HTERT RPE-1 (cell line): ENCODE results near the gene PCNT.

Experiments used
- in situ Hi-C: fragments of 300-500 bp; cut with MboI; formaldehyde crosslinking; loops from 4 replicates; pipeline ENCODE4 v1.14.3; 2020; ENCODE audit warnings: low sequenced_read_pairs

Gene PCNT

DNA sequence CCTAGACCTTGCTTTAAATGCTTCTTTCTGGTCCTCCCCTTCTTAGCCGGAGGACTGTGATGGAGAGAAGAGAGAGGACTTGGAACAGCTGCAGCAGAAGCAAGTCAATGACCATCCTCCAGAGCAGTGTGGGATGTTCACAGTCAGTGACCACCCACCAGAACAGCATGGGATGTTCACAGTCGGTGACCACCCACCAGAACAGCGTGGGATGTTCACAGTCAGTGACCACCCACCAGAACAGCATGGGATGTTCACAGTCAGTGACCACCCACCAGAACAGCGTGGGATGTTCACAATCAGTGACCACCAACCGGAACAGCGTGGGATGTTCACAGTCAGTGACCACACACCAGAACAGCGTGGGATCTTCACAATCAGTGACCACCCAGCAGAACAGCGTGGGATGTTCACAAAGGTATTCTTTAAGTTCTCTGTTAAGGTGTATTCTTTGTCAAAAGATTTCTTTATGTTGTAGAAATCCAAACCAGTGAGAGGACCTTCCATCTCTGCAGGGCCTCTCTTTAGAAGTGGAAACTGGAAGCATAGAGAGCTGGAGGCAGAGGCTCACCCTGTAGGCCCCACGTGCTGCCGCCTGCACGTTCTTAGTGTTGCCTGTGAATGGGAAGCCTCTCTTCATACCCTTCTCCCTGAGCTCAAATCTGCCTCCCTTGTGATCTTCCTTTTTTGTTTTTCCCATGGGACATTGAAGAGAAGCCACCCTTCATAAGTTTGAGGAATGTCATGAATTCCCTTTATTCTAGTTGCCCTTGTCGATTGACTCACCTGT is 10.6 kb downstream of the PCNT start:
- in situ Hi-C loops, result no loop called here

DNA sequence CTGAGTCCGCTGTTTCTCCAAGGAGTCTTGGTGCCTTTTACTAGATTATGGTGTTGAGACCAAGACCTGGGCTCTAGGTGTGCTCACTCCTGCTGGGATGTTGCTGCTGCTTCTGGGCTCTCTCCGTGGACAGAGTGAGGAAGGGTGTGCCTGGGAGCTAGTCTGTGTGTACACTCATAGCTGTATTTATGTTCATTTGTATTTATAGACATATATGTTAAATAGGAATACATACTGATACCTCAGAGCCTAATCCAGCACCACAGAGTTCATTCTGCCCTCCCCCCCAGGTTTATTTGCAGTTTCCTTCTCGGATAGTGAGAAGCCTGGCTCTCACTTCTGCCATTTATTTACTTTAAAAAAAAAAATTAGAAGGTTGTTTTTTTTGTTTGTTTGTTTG is 12.6 kb downstream of the PCNT start:
- in situ Hi-C loops, result no loop called here

DNA sequence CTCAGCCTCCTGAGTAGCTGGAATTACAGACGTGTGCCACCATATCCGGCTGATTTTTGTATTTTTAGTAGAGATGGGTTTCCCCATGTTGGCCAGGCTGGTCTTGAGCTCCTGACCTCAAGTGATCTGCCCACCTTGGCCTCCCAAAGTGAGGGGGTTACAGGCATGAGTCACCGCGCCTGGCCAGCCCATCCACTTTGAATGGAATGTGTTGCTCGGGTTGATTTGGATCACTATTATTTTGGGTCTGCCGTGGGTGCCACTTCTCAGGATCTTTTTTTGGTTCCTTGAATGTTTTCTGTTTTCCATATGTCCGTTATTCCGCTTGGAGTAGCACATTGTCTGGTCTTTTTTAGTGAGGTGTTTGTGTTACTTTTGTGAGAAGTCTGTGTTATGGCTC is 17.0 kb downstream of the PCNT start:
- in situ Hi-C loops, result no loop called here

DNA sequence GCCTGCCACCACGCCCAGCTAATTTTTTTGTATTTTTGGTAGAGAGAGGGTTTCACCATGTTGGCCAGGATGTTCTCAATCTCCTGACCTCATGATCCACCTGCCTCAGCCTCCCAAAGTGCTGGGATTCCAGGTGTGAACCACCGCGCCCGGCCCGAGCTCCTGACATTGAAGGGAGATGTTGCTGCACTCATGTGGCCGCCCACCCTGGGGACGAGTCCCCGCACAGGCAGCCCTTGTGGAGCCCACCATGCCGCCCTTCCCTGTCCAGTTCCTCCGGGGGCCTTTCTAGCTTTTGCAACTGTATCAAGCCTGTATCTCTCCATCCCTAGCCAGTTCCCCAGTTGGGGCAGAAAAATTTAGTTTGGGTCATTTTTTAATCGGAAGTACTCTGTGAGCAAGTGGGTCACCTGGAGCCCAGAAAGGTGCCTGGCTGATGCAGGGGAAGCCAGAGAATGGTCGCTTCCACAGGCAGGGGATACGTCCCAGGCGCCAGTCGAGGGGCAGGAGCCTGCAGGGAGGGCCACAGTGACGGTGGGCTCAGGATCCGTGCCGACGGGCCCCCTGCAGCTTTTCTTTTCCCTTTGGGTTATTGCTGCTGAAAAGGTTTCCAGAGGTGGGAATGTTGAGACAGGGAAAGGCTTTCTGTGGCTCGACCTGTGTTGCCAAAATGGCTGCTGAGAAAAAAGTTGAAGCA is 20.4 kb downstream of the PCNT start:
- in situ Hi-C loops, result no loop called here

DNA sequence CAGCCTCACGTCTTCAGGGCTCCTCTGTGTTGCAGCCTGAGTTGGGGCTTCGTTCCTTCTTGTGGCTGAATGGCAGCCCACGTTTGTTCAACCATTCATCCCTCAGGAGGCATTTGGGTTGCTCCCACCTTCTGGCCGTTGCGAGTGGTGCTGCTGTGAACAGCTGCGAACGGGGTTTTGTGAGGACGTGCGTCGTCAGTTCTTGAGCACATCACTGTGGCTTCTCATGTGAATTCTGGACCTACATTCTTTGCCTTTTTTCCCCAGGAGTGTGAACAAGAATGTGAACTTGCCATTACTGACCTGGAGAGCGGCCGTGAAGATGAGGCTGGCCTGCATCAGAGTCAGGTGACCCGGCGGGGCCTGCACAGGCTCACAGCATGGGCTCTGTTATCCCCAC is 21.9 kb downstream of the PCNT start:
- in situ Hi-C loops, result no loop called here

DNA sequence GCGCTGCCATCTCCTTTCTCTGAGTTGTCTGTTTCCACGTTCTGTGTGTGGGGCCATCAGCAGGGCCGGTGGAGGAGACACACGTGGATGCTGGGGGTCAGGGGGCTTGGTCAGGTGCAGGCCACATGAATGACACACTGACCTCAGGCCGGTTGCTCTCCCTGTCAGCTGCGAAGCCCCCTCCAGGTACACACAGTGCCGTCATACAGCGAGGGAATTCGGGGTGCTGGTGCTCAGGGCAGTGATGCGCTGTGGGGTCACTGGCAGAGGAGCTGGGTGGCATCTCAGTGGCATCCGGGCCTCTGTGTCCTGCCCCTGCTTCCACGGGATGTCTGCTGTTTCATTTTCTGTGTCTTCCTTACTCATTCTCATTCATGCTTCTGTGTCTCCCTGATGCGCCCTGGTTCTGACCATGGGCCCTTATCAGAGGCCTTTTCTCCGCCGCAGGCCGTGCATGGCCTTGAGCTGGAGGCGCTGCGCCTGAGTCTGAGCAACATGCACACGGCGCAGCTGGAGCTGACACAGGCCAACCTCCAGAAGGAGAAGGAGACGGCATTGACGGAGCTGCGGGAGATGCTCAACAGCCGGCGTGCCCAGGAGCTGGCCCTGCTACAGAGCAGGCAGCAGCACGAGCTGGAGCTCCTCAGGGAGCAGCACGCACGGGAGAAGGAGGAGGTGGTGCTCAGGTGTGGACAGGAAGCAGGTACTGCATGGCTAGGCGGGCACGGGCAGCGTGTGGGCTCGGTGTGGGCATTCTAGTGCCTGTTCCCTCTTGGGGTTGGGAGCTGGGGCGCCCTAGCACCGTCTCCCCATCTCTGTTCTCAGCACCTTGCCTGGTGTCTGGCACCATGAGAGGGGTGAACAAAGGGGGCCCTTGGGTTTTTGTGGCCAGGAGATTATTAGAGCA is 22.6 kb downstream of the PCNT start:
- in situ Hi-C loops, result no loop called here

DNA sequence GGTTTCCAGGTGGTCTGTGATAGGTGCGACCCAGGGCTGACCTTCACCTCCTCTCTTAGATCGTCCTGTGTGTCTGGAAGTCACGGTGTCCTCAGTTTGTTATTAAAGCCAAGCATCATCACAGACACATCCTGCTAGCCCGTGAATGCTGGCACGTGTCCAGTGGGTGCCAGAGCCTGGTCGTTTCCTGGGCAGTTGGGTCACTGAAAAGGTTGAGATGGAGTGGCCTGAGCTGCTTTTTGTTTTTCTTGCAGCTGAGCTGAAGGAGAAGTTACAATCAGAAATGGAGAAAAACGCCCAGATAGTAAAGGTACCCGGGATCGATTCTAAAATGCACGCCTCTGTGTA is 23.2 kb downstream of the PCNT start:
- in situ Hi-C loops, result no loop called here

DNA sequence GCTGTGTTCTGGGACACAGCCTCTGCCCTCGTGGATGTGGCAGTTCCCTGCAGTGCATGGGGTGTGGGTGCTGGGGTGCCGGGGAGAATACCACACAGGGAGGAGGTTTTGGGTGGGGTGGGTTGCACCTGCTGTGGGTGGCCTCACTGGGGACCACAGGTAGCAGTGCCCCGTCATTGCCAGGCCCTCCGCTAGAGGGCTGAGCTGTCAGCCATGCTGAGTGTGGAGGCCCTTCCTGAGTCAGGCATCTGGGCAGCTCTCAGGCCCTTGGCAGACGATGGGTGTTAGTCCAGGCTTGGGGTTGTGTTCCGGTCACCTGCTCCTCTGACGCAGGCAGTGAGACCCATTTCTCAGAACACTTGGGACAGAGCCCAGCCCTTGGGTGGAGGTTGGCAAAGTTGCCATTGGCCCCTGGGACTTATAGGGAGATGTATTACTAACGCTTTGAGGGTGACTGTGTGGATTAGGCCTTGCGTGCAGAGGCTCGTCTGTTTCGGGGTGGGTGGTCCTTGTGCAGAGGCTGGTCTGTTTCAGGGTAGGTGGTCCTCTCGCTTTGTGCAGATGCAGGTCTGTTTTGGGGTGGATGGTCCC is 23.9 kb downstream of the PCNT start:
- in situ Hi-C loops, result no loop called here

DNA sequence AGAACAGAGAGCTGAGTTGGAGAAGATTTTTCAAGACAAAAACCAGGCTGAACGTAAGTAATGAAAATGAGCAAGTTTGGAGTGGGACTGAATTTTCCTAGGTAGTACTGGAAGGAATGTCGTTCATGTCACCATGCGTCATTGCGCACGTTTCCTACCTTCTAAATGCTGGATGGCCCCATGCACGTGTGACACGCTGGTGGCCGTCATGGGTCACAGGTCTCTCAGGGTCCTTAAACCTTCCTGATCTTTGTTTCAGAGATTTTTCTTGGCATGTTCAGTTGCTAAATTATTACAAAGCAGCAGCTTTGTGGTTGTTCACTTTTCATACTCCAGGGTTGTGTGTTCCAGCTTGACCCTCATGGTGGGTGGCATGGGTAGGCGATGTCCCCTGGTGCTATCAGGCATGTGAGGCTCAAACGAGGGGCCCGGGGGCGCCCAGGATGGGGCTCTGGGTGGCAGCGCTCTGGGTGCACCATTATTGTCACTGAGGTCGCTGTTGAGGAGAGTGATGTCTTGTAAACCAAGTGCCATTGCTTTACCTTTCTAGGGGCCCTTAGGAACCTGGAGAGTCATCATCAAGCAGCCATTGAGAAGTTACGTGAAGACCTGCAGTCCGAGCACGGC is 25.3 kb downstream of the PCNT start:
- in situ Hi-C loops, result no loop called here

DNA sequence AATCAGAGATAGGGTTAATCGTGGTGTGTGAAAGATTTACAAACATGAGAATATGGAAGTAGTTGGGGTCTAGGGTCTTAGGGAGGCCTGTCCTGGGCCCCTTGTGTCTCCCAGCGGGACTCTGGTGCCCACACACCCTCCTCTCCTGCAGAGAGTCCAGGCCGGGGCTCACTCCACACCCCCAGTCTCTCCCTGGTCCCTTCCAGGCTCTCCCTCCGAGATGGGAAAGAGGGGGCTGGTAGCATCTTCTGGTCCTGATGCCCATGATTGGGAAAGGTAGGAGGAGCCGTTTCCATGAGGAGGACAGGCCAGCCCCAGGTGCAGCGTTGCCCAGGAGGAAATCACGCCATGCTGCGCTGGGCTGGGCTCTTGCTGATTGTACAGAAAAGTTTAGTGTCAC is 26.6 kb downstream of the PCNT start:
- in situ Hi-C loops, result no loop called here

DNA sequence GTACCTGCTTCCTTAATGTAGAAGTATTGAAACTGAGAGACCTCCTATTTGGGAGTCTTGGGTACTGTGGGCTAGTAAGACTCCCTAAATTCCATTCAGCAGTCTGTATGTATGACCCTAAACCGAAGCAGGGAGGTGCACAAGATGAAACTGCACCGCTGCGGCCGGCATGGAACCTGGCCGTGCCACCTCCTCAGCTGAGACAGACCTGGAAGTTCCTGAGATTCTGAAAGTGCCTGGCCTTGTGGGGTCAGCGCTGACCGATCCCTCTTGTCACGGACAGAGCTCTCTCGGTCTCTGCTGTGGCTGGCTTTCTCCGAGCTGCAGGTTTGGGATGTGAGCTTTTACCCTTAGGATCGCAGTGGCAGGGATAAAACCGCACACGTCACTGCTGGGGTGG is 27.0 kb downstream of the PCNT start:
- in situ Hi-C loops, result no loop called here

DNA sequence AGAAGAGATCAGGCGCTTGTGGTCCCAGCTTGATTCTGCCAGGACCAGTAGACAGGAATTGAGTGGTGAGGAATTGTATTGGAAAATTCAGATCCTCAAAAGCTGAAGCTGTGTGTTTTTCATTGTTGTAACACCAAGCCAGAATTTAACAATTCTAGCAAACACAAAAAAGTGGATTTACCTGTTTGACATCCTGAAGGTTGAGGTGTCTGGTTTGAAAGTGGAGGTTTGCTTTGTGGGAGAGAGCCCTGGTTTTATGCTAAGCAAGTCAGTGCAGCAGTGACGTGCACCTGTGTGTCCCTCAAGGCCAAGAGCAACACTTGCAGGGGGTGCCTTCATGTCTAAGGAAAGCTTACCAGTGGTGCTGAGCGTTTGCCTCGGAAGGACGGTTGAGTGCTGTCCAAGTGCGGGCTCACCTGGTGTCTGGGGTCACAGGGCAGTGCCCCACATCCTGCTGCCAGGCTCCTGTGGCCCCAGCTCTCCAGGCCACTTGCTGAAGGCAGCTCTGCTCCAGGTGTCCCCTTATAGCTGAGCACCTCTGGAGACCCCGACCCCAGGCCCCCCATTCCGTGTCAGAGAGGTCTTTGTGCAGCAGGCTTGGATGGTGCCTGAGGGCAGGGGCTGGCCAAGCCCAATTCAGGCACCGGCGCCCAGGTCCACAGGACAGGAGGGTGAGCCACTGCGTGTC is 27.7 kb downstream of the PCNT start:
- in situ Hi-C loops, result no loop called here

DNA sequence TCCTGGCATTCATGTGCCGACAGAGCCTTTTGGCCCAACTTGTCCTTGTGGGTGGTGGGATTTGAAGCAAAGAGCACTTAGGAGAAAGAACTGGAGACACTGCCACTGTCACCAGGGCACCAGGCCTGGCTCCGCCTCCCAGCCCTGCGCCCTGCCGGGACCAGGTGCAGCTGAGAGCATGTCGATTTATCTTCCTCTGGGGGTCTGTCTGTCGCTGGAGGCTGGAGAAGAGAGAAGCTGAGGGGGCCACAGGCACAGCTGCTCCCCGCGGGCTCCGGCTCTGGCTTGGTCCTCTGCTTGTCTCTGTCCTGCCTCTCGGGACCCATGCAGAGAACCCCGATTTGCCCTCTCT is 28.2 kb downstream of the PCNT start:
- in situ Hi-C loops, result no loop called here

DNA sequence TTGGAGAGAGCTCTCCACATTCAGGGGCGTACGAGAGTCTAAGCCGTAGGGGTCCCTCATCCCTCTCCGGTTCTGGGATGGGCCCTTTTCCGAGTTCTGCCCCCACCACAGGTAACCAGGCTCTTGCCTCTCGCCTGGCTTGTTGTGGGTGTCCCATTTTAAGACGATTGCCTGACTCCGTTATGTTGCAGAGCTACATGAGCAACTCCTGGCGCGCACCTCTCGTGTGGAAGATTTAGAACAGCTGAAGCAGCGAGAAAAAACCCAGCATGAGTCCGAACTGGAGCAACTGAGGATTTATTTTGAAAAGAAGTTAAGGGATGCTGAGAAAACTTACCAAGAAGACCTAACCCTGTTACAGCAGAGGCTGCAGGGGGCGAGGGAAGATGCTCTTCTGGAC is 29.0 kb downstream of the PCNT start:
- in situ Hi-C loops, result no loop called here

DNA sequence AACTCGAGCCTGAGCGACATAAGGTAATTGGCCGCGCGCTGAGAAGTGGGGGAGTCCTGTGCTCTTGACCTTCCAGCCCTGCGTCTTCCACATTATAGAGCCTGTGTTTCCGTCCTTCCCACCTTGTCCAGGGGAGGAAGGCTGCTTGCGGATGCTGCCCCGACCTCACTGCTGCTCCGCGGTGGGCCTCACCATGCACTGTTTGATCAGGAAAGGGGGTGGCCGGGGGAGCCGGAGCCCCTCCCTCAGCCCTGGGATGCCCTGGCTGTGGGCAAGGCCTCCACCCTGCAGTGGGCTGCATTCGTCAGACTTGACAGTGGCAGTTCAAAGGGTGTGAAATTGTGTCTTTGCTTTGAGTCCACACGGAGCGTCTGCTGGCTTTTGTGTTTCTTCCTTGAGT is 30.1 kb downstream of the PCNT start:
- in situ Hi-C loops, result no loop called here

DNA sequence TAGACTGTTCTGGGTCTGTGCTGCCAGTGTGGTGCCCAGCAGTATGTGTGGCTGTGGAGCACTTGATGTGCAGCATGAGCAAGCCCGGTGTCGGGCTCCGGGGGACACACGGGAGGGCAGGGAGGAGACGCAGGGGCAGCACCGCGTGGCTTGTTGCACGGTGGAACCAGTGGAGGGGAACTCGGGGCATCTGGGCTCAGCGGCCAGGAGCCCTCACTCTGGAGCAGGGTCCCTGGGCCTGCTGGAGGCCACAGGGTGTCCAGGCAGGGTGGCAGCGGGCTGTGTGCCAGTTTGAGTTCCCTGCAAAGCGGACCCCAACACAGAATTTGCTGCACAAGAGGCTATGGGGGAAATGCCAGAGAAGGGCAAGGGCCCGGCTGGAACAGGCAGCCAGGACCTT is 30.6 kb downstream of the PCNT start:
- in situ Hi-C loops, result no loop called here

DNA sequence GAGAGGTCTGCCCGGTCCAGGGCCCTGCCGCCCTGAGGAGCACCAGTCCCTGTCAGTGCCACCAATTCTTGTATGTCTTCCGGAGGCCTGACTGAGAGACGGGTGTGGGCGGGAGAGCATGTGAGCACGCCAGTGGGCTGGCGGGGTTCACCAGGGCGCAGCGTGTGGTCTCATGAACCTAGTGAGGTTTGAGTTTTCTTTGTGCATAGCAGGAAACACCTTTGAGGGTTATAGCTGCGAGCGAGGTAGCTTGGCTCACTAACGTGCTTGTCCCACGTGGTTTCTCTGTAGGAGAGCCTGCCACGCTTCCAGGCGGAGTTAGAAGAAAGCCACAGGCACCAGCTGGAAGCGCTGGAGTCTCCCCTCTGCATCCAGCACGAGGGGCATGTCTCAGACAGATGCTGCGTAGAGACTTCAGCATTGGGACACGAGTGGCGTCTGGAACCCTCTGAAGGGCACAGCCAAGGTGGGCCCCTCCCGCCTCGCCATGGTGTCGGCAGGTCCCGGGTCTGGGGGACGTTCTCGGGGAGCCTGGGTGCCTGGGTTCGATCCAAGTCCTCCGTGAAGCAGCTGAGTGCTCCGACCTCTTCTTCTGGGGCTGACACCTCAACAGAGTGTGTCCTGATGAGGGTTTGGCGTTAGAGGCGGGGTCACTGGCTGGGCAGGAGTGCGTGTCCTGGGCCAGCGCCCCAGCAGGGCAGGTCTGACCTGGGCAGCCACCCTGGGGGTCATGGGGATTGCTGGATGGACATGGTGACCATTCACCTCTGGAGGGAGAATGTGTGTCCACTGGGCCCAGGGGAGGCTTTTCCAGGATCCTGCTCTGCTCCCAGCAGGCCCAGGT is 31.4 kb downstream of the PCNT start:
- in situ Hi-C loops, result no loop called here

DNA sequence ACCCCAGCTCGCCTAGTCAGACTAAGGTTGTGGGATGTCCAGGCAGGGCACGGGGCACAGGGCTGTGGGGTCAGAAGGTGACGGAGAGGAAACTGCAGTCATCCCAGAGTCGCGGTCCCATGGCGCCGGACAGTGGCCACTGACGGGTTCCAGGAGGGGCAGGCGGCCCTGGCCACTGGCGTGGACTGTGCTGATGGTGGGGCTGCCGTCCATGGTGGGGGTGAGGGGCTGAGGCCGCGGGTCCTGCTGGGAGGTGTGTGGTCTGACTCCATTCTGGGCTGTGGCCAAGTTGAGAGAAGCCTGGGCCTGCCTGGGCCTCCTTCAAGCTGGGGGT is 32.0 kb downstream of the PCNT start:
- in situ Hi-C loops, result no loop called here

DNA sequence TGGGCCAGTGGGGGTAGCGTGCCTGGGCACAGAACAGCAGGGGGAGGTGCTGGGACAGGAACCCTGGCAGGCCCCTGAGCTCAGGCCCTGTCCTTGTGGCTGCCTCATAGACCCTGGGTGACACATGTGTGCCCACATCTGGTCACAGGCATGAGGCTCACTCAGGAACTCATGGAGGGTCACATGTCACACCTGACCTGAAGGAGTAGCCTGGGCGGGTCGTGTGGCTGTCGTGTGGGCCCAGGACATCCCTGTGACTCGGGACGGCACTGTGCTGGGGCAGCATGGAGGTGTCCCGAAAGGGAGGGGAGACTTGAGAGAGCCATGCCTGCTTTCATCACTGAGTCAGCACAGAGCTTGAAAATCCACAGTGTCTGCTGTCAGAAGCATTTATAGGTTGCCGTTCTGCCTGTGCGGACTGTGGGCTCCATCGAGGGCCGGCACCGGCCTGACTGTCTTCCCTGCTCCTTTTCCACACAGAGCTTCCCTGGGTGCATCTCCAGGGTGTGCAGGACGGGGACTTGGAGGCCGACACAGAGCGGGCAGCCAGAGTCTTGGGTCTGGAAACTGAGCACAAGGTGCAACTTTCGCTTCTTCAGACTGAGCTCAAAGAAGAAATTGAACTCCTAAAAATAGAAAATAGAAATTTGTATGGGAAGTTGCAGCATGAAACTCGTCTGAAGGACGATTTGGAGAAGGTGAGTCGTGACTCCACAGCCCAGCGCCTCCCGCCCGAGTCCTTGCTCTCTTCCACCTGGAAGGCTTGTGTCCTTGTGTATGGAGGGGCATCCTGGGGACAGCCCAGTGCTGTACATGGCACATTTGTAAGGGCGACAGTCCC is 32.8 kb downstream of the PCNT start:
- in situ Hi-C loops, result no loop called here
